AML-193 (cell line): ENCODE measurements around the gene UBLCP1.

Source experiments
- DNase-seq, 2 experiments: peaks; one replicate each; lab custom pipeline; 2025; lab: John Stamatoyannopoulos, UW

The UBLCP1 gene

DNA sequence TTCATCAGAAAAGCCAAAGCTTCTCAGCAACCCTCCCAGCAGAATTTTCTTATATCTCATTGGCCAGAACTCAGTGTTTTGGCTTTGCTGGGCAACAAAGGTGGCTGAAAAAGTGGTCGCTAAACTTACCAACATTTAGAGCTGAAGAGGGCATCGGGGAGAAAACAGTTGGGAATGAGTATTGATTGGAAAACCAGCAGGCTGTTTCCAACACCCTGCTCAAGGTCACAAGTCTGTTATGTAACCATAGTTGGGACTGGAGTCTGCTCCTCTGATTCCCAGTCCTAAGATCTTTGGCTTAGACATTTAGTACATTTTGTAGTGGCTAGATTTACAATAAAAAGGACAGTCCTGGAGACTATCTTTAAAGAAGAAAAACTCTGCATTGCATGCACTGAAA is 50.1 kb downstream of the UBLCP1 start:
- no peak for DNase-seq

DNA sequence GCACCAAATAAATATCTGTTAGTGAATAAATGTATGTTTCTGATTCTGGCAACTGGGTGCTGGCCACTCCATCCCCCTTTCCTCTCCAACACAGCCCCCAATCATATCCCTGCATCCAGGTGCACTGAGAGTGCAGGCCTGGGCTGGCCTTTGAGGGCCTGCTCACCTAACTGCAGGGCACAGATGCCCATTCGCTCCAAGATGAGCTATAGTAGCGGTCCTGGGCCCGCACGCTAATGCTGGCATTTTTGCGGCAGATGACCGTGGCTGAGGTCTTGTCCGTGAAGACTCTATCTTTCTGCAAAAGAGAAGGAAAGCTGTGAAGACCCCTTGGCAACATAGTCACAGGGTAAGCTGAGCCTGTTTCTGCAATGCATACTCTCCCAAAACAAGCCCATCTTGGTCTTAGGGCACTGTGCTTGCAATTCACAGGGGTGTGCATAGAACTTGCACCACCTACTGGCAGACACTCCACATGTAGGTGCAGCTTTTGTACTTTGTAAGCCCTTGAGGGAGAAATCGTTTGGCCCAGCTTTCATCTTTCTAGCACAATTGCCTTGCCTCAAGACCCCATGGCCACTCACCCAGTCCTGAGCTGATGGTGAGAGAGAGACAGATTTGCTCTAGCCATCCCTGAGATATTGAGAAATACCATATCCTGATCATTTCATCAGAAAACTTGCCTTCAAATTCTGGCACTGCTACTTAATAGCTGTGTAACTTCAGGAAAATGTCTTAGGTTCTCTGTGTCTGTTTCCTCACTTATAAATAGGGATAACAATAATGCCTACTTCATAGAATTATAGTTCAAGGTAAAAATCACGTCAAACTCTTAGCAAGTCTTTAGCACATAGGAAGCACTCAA is 53.7 kb downstream of the UBLCP1 start:
- DNase-seq: peak; percentile 29 to 36

DNA sequence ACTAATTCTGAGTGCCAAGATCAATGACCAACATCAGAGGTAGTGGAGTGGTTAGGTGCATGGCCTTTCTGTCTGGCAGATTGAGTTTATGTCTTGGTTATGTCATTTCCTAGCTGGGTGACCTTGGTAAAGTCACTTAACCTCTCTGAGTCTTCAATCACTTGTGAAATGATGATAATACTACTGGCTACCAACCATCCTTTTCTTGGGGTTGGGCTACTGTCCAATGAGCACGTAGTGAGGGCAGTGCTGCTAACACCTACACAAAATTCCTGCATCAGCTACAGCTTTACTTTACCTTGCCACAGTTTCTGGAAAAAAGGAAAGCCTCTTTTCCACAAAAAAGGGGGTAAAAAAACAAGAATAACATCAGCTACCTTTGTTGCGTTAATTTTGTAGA is 54.8 kb downstream of the UBLCP1 start:
- no peak for DNase-seq

DNA sequence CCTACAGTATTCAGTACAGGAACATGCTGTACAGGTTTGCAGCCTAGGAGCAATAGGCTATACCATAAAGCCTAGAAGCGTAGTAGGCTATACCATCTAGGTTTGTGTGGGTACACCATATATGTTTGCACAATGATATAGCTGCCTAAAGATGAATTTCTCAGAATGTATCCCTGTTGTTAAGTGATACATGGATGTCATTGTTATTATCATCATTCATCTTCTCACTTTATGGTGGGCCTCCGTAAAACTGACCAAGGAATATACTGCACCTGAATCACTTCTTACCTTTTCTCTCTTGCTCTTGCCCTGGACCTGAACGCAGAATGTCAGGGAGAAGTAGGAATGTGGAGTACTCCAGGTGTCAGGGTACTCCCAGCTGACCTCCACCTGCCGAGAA is 55.4 kb downstream of the UBLCP1 start:
- DNase-seq: no peak

DNA sequence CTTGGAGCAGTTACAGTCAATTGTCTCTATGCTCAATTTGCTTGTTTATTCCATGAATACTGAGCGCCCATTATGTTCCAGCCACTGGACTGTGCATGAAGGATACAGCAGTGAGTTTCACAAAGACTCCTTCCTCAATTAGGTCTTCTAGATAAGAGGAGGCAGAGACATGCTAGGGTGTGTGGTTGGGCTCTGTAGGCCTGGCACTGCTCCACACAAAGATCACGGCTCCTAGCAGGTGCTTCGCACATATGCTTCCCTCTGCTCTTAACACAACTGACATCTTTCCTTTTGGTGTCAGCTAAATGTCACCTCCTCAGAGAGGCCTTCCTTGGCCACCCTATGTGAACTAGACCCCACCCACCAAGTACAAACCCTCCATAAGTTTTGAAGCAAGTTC is 56.3 kb downstream of the UBLCP1 start:
- no peak for DNase-seq

DNA sequence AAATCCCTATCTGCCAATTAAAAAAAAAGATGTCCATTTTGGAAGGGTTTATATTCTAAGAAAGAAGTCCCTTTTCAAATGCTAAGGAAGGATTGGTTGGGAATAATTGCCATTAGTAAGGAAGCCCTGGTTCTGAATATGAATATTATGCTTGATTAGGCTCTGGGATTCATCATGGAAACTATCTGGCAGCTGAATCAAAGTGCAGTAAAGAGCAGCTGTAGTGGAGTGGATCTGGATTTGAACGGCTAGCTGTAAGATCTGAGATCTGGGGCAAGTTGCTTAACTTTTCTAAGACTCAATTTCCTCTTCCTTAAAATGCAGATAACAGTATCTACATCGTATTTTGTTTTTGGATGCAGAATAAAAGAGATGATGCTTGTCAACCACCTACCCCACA is 56.7 kb downstream of the UBLCP1 start:
- no peak for DNase-seq

DNA sequence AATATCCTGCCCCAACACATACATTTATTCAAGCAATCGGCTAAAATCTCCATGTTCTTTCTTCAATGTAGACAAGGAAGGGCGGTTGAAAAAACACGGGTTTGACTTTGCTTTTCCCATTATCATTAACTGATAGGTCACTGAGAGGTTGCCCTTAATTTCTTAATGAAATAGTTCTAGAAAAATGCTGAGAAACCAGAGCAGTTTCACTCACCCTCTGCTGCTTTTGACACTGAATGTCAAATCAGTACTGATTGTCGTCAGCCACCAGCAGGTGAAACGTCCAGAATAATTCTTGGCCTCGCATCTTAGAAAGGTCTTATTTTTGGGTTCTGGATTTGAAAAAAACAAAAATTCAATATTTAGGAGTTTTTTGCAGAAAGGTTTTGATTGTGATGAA is 59.1 kb downstream of the UBLCP1 start:
- no peak for DNase-seq

DNA sequence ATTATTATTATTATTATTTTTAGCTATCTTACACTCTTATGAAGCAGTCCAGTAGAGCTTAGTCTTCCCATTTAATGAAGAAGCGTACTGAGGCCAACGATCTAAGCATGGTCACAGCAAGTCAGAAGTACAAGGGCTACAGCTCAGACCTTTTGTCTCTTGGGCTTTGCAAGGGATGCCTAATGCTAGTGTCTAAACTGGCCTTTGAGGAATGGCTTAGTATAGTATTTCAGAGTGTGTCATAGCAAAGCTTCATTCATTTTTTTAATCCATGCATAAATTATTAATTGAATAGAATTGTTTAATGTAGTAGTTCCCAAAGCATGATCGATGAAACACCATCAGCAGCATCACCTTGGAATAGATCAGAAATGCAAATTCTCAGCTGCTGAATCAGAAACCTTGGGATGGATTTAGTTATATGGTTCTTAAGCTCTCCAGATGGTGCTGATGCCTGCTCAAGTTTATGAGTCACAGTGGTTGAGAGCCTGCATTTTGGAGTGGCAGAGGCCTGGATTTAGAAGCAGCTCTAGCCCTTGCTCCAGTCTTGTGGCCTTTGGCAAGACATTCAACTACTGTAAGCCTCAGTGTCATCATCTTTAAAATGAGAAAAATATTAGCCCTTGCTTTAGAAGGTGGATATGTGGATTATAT is 61.1 kb downstream of the UBLCP1 start:
- no peak for DNase-seq

DNA sequence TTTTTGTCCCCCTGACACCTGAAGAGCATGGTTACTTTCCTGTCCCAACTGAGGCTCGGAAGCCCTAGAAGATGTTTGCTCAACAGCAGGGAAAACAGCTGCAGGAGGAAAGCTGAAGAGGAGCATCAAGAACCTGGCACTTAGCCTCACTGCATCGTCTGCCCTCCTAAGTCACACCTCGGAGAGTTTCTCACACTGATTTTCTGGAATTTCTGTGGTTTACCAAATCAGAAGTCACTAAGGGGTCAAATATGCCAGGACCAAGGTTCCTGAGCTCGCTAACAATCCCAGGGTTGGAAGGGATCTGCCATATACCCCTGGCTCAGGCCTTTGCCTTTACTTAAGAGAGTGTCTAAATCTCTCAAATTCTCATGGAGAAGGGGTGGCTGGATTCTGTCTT is 61.9 kb downstream of the UBLCP1 start:
- no peak for DNase-seq

DNA sequence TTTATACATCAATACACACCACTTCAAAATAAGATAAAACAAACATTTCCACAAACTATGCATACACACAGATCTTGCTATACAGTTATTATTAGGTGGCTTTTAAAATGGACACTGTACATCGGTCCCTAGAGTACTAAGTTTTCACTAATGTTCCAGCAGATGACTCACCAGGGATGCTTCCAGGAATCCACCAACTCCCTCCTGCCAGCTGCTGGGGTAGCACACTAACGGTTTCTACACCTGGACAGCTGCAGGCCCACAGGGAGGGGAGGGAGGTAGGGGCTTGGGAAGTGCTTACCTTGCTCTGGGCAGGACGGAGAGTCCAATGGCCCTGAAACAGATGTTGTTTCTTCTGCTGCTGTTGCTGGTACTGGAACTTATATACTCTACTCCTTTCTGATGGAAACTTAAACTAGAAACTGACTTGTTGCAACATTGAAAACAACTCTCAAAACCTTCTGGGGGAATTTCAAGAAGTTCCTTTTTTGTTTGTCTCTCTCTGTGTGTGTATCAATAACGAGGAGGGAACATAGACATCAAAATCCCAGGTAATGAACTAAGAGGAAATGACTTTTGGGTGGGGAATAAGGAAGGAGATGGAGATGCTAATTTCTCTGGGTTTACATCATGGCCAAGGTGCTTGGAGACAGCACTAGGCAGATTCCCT is 67.2 kb downstream of the UBLCP1 start, which contains the start of gene IL12B:
Gene IL12B (minus strand): TSS at position 357 of the 670 bp plus-strand sequence. CDS start 3,705 bp downstream, outside the sequence.
- DNase-seq: no peak

DNA sequence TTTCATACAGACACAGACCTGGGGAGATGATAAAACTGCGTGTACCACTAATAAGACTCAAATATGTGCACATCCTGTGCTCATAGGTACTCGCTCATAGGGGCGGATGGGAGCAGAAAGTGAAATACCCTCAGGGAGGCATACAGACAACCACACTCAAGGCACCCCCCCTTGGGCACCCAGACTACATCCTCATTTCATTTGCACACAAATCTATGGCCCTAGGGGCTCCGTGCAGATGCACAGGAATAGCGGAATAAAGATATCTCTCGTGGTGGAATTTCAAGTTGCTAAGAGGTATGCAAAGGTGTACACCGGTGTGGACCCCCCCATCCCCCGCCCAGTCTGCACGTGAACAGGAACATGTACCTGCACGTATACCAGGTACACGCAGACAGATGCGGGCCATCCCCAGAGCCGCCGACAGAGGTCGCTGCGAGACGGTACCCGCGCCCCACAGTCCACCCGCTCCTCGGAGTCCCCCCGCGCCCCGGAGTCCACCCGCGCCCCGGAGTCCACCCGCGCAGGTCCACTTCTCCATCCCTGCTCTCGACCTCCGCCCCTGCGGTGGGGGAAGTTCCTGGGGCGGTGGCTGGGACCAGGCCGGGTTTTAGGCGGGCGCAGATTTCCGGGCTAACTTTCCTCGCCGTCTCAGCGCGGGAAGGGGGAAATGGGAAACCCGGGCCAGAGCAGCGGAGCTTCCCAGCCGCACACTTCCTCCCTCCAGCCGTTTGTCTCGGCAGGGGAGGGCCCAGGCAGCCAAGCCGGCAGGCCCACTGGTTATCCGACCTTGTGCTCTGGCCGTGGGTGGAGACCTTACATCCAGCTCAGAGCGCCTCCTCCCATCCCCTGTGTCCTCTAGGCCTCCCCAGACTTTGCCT is 68.2 kb downstream of the UBLCP1 start:
- no peak for DNase-seq

DNA sequence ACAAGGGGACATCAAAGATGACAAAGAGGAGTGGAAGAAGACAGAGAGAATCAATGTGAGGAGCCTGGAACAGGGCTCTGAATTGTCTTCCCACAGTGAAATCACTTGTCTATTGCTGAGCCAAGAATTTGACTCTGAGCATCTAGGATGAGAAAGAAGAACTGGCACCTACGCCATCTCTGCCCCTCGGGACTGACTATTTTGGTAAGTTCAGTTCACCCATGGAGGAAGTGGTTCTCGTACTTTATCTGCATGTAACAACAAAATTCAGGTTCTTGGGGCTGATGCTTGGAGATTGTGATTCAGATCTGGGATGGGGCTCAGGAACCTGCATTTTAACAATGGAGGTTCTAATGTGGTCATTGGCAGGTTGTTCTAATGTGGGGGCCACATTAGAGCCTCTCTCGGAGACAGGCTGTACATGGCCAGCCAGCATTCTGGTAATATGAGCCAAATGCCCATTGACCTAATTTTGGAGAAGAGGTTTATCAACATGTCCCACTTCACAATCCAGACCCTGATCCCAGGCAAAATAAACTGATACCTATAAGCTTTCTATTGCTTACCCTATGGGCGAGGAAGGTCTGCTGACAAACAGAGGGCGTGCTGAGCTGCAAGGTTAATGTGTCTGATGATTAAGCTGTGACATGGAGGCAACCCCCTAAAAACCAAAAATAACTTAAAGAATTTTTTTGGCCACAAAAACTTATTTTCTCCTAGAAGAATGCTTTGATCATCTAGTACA is 69.9 kb downstream of the UBLCP1 start:
- no peak for DNase-seq

DNA sequence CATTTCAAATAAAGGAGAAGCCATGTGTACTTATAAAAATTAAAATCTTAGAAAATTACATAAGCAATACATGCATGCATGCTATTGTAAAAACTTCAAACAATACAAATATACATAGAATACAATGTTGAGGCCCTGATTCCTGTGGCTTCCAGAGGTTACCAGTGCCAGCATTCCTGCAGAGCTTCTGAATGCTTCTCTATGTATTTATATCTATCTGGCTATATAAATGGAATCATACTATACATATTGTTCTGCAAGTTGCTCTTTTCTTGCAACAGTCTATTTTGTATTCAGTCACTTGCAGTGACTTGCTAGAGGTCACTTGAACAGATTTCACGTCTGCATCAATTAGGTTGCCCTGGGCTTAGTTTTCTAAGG is 70.4 kb downstream of the UBLCP1 start:
- DNase-seq: no peak
